H1 (cell line): ENCODE measurements around the gene MUC4.
"Not testable (repeated sequence)": the region's sequence is repeated elsewhere in the genome, so short reads cannot be mapped to it uniquely, and the experiment has no call there.

ENCODE experiments used
- ASH2L ChIP-seq: fragments of 200-600, 300-600 bp; sonication (generic); IDR thresholded peaks from one replicate; pipeline ENCODE4 v1.7.1; 2017; ENCODE audit warnings: low read length
- BRCA1 ChIP-seq: IDR thresholded peaks from 2 replicates; pipeline ENCODE4 v1.6.1; 2012; ENCODE audit warnings: low read depth, low read length, improper control_type of control experiment
- CHD1 ChIP-seq: IDR thresholded peaks from 2 replicates; pipeline ENCODE4 v1.6.1; 2012; ENCODE audit warnings: low read depth, low read length, improper control_type of control experiment
- EZH2 ChIP-seq: fragments of 200-600 bp; sonication (generic); IDR thresholded peaks from 2 replicates; pipeline ENCODE4 v1.7.1; 2012; ENCODE audit warnings: low read depth, mild to moderate bottlenecking, moderate library complexity, low read length, inconsistent platforms; ENCODE audit not compliant: severe bottlenecking
- HDAC6 ChIP-seq: IDR thresholded peaks from one replicate; pipeline ENCODE4 v1.7.1; 2012; ENCODE audit warnings: low read depth, mild to moderate bottlenecking, inconsistent platforms, low read length, moderate library complexity
- JUND ChIP-seq: IDR thresholded peaks from 2 replicates; pipeline ENCODE4 v1.6.1; 2011; ENCODE audit warnings: mild to moderate bottlenecking, improper control_type of control experiment, low read length
- KDM1A ChIP-seq: fragments of 200-600, 300-600 bp; sonication (generic); IDR thresholded peaks from 2 replicates; pipeline ENCODE4 v1.7.1; 2016; ENCODE audit warnings: mild to moderate bottlenecking, low read length, borderline replicate concordance
- POLR2A ChIP-seq, 2 experiments: IDR thresholded peaks; 1 replicate in 1 of 2; 2 replicates in 1 of 2; pipeline ENCODE4 v1.6.1; 2011; ENCODE audit warnings: low read depth in 2 of 2, low read length in 2 of 2, mild to moderate bottlenecking in 2 of 2; ENCODE audit errors: control extremely low read depth in 1 of 2
- POLR2AphosphoS5 ChIP-seq: IDR thresholded peaks from 2 replicates; pipeline ENCODE4 v1.6.1; 2011; ENCODE audit warnings: low read depth, low read length
- SIN3A ChIP-seq, 2 experiments: IDR thresholded peaks in 1 of 2; conservative IDR thresholded peaks in 1 of 2; 2 replicates each; pipeline ENCODE4 v1.6.1; 2011 to 2012; ENCODE audit warnings: low read length in 2 of 2, improper control_type of control experiment in 1 of 2, low read depth in 1 of 2, mild to moderate bottlenecking in 1 of 2
- SP2 ChIP-seq: IDR thresholded peaks from 2 replicates; pipeline ENCODE4 v1.6.1; 2012; ENCODE audit warnings: mild to moderate bottlenecking, low read length, inconsistent platforms
- TAF1 ChIP-seq: IDR thresholded peaks from 2 replicates; pipeline ENCODE4 v1.6.1; 2011; ENCODE audit warnings: mild to moderate bottlenecking, low read depth, low read length
- TF ChIP-seq, protein P1 (sequence below), 3 experiments: IDR thresholded peaks; 1 replicate in 2 of 3; 2 replicates in 1 of 3; pipeline versions ENCODE4 v1.5.1 to v1.6.1; 2011; ENCODE audit warnings: low read length in 3 of 3, mild to moderate bottlenecking in 3 of 3, inconsistent platforms in 2 of 3, low read depth in 1 of 3, moderate library complexity in 1 of 3; ENCODE audit not compliant: insufficient read depth in 1 of 3; ENCODE audit errors: control extremely low read depth in 1 of 3
- TF ChIP-seq, protein P2 (sequence below): IDR thresholded peaks from 2 replicates; pipeline ENCODE4 v1.6.1; 2011; ENCODE audit warnings: low read length, improper control_type of control experiment

DNA sequence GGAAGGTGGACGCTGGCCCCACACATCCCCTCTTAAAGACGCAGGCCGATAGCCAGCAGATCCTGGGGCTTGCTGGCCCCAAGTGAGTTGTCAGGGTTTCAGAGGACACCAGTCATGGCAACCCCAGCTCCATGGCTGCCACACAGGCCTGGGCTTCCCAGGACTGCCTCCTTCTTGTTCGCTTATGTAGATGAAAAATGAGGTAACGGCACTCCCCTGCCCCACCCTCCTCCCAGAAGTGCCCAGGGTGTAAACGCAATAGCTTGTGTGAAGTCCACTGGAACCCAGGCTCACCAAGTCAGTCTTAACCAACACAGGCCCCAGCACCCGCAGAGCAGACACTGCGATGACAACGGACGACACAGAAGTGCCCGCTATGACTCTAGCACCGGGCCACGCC is 87.4 kb downstream of the MUC4 start:
- TF ChIP-seq SP2; BRCA1; POLR2A (IDR thresholded peaks at IDR 0.05; ENCODE audit: control extremely low read depth in 1 of 2, low read depth in 2 of 2, low read length in 2 of 2); CHD1; JUND; KDM1A; TAF1; EZH2; ASH2L; HDAC6; SIN3A (conservative IDR thresholded peaks at IDR 0.05 in 1 of 2, IDR thresholded peaks at IDR 0.05 in 1 of 2; ENCODE audit: low read depth in 1 of 2, low read length in 2 of 2); POLR2AphosphoS5: not testable (repeated sequence)
- TF ChIP-seq, protein P1, sequence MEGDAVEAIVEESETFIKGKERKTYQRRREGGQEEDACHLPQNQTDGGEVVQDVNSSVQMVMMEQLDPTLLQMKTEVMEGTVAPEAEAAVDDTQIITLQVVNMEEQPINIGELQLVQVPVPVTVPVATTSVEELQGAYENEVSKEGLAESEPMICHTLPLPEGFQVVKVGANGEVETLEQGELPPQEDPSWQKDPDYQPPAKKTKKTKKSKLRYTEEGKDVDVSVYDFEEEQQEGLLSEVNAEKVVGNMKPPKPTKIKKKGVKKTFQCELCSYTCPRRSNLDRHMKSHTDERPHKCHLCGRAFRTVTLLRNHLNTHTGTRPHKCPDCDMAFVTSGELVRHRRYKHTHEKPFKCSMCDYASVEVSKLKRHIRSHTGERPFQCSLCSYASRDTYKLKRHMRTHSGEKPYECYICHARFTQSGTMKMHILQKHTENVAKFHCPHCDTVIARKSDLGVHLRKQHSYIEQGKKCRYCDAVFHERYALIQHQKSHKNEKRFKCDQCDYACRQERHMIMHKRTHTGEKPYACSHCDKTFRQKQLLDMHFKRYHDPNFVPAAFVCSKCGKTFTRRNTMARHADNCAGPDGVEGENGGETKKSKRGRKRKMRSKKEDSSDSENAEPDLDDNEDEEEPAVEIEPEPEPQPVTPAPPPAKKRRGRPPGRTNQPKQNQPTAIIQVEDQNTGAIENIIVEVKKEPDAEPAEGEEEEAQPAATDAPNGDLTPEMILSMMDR (IDR thresholded peaks at IDR 0.05; ENCODE audit: control extremely low read depth in 1 of 3, insufficient read depth in 1 of 3, low read depth in 1 of 3, low read length in 3 of 3) = not testable (repeated sequence)
- TF ChIP-seq, protein P2, sequence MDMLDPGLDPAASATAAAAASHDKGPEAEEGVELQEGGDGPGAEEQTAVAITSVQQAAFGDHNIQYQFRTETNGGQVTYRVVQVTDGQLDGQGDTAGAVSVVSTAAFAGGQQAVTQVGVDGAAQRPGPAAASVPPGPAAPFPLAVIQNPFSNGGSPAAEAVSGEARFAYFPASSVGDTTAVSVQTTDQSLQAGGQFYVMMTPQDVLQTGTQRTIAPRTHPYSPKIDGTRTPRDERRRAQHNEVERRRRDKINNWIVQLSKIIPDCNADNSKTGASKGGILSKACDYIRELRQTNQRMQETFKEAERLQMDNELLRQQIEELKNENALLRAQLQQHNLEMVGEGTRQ = not testable (repeated sequence)
